Bronchial epithelial cell (primary cell): ENCODE measurements around the gene RBFOX2. TPM values are rescaled to one million over a fixed set of nuclear protein-coding genes. Genes with fewer than 3 reads are reported as not detected.
"Not testable (repeated sequence)": the region's sequence is repeated elsewhere in the genome, so short reads cannot be mapped to it uniquely, and the experiment has no call there.

ENCODE experiments used
- DNase-seq: peaks from one replicate; pipeline ENCODE4 v3.0.0-alpha.2; 2010; ENCODE audit warnings: low read depth
- FAIRE-seq: peaks from 2 replicates; lab custom pipeline; 2011; peaks lifted over from hg19 to GRCh38; lab: Jason Lieb, UNC
- H3K27me3 ChIP-seq: 2 replicates; pipeline ENCODE4 v1.5.1; 2011; ENCODE audit warnings: low read length; ENCODE audit not compliant: control insufficient read depth, insufficient read depth
- H3K36me3 ChIP-seq: 2 replicates; pipeline ENCODE4 v1.5.1; 2011; ENCODE audit warnings: low read length; ENCODE audit not compliant: control insufficient read depth, insufficient read depth
- H3K4me3 ChIP-seq: 2 replicates; pipeline ENCODE4 v1.5.1; 2011; ENCODE audit warnings: mild to moderate bottlenecking, low read depth, low read length, control low read depth
- total RNA-seq: library from RNA; depleted of rRNA; stranded (reverse); fragments of >200 nt; gene quantifications from 2 replicates; pipeline ENCODE4 v1.2.1, GENCODE V29; 2014
- TF ChIP-seq, protein P1 (sequence below): IDR thresholded peaks from 2 replicates; pipeline ENCODE4 v1.5.1; 2011; ENCODE audit warnings: mild to moderate bottlenecking, moderate library complexity, low read length, control low read depth, inconsistent platforms; ENCODE audit not compliant: insufficient read depth, severe bottlenecking

The RBFOX2 gene
- total RNA-seq, 1 donor from 2014 or later: 69.5 TPM

DNA sequence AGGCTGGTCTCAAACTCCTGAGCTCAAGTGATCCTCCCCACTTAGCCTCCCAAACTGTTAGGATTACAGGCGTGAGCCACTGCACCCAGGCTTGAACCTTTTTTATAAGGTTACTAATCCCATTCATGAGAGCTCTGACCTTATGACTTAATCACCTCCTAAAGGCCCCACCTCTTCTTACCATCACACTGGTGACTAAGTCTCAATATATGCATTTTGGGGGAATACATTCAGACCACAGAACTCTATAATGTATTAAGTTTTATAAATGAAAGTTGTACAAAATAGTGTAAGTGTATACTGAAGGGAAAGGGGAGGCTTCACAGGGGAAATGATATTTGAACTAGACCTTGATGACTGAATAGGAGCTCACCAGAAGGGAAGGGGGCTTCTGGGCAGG is 28.4 kb upstream of the RBFOX2 start:
- no peak for FAIRE-seq
- Histone ChIP-seq H3K27me3 (no peaks in the 10 kb centered on the region), H3K36me3 (no peaks in the 10 kb centered on the region), H3K4me3 (no peak overlapping the region)
- TF ChIP-seq, protein P1, sequence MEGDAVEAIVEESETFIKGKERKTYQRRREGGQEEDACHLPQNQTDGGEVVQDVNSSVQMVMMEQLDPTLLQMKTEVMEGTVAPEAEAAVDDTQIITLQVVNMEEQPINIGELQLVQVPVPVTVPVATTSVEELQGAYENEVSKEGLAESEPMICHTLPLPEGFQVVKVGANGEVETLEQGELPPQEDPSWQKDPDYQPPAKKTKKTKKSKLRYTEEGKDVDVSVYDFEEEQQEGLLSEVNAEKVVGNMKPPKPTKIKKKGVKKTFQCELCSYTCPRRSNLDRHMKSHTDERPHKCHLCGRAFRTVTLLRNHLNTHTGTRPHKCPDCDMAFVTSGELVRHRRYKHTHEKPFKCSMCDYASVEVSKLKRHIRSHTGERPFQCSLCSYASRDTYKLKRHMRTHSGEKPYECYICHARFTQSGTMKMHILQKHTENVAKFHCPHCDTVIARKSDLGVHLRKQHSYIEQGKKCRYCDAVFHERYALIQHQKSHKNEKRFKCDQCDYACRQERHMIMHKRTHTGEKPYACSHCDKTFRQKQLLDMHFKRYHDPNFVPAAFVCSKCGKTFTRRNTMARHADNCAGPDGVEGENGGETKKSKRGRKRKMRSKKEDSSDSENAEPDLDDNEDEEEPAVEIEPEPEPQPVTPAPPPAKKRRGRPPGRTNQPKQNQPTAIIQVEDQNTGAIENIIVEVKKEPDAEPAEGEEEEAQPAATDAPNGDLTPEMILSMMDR: no peak
- peak; percentile 68 for DNase-seq

DNA sequence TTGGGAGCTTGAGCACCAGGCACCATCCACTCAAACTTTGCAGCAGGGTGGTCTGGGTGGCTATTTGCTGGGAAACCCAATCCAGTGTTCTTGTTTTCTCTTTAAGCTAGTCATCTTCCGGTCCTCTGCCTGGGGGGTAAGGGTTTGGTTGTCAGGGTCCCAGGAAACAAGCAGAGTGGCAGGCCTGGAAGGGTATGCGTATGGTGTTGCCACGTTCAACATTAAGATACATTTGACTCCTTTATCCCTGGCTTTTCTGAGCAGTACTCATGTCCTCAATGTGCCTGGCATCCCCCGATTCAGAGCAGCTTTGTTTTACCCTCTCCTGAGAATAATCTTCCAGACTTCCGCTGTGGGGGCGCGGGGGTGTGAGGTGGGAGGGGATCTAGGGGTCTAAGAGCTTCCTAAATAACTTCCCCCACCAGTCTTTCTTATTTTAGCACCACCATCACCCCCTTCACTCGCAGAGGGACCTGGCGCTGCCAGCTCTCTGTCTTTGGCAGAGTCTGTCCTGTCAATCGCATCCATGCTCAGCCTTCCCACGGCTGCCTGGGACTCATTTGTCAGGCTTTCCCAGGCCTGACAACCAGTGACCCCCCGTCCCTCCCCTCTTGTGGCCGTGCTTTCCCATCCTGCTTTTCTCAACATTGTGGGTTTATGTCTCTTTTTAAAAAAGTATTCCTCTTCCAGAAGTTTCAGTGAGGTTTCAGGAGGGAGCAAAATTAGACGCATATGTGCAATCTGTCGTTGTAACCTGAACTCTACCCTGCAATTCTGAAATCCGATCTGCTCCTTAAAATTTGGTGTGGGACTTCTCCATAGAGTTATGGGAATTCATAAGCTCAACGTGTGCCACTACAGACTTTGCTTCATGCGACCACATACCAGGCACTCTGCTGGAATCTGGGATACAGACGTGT is 27.0 kb upstream of the RBFOX2 start:
- DNase-seq (no peak), FAIRE-seq (peak; percentile 32)
- Histone ChIP-seq H3K36me3 (no peaks in the 10 kb centered on the region), H3K27me3 (no peaks in the 10 kb centered on the region), H3K4me3 (no peak overlapping the region)
- TF ChIP-seq, protein P1: no peak

DNA sequence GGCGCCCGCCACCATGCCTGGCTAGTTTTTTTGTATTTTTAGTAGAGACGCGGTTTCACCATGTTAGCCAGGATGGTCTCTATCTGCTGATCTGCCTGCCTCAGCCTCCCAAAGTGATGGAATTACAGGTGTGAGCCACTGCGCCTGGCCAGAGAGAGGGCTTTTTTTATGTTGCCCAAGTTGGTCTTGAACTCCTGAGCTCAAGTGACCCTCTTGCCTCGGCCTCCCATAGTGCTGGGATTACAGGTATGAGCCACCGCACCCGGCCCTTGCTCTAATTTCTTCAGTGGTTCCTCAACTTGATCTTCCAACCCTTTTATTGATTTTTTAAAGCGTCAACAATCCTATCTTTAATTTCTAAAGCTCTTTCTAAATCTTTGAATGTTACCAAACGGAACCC is 25.8 kb upstream of the RBFOX2 start:
- H3K36me3 ChIP-seq, FAIRE-seq, H3K27me3 ChIP-seq, DNase-seq, H3K4me3 ChIP-seq: not testable (repeated sequence)

DNA sequence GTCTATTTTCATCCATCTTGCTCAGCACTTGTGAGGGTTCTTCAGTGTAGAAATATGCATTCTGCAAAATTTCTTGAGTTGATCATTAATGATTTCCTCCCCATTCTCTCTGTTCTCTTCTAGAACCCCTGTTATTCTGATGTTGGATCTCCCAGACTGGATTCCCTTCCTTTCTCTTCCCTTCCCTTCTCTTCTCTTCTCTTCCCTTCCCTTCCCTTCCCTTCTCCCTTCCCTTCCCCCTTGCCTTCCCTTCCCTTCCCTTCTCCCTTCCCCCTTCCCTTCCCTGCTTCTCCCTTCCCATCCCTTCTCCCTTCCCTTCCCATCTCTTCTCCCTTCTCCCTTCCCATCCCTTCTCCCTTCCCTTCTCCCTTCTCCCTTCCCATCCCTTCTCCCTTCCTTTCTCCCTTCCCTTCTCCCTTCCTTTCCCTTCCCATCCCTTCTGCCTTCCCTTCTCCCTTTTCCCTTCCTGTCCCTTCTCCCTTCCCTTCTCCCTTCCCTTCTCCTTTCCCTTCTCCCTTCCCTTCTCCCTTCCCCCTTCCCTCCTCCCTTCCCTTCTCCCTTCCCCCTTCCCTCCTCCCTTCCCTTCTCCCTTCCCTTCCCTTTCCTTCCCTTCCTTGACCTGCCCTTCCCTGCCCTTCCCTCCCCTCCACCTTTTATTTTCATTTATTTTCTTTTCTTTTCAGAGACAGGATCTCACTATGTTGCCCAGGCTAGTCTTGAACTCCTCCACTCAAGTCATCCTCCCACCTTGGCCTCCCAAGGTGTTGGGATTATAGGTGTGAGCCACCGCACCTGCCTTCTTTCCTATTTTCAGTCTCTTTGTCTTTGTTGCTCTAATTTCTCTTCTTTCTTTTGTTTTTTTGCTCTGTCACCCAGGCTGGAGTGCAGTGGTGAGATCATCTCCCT is 24.9 kb upstream of the RBFOX2 start:
- no peak for DNase-seq
- TF ChIP-seq, protein P1: no peak
- FAIRE-seq: no peak
- Histone ChIP-seq H3K27me3 (no peaks in the 10 kb centered on the region), H3K36me3 (no peaks in the 10 kb centered on the region), H3K4me3 (no peak overlapping the region)

DNA sequence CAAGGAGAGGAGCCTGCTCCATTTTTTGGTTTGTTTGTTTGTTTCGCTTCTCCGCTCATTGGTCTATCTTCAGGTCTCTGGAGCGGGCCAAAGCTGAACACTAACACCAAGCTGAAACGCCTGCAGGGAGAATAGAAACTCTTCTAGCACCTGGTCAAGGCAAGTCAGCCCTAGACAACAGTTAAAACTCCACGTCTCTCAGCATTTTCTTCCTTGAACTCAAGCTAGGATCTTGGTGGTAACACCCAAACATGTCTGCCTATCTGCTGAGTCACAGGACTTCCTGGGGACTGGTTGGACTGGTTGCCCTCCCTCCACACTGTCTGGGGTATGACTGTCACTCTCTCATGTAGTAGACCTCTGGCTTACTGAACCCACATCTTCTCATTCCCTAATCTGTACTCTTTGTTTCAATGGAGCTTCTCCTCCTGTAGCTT is 23.9 kb upstream of the RBFOX2 start:
- TF ChIP-seq, protein P1: no peak
- H3K27me3 ChIP-seq: no peaks in the 10 kb centered on the region
- DNase-seq (peak; percentile 96), FAIRE-seq (peak; percentile 93)
- no peak overlapping the region for H3K4me3 ChIP-seq
- H3K36me3 ChIP-seq: no peaks in the 10 kb centered on the region

DNA sequence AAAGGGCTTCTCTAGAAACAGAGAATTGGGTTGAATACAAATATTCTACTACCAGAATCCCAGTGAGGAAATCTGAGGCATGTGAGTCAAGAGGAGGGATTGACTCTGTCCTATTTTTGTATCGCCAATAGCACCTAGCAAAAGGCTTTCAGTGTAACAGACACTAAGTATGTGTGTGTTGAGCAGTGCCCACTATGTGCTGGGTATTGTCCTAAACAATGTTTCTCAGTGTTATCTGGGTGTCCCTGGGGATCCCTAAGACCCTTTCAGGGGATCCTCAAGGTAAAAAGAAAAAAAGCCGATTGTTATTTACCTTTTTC is 21.0 kb upstream of the RBFOX2 start:
- no peak overlapping the region for H3K4me3 ChIP-seq
- TF ChIP-seq, protein P1: no peak
- FAIRE-seq: no peak
- DNase-seq: no peak
- no peaks in the 10 kb centered on the region for H3K27me3 ChIP-seq
- H3K36me3 ChIP-seq: no peaks in the 10 kb centered on the region
